Liver (tissue), 3 donors: Measurements from ENCODE around the gene ZNF267.

Experiments
- CTCF ChIP-seq: fragments of 150-350 bp; IDR thresholded peaks from 2 replicates; pipeline ENCODE4 v1.5.1; 2017; ENCODE audit warnings: improper control_type of control experiment, low read depth, low read length; ENCODE audit not compliant: missing input control
- EGR1 ChIP-seq, 2 donors: IDR thresholded peaks; 2 replicates each; pipeline ENCODE4 v1.6.1; 2016 to 2018; ENCODE audit warnings: antibody characterized with exemption in 2 of 2, low read depth in 2 of 2
- FOXA1 ChIP-seq: IDR thresholded peaks from 2 replicates; pipeline ENCODE4 v1.6.1; 2016; ENCODE audit warnings: antibody characterized with exemption
- GABPA ChIP-seq, 2 donors: IDR thresholded peaks in 1 of 2; conservative IDR thresholded peaks in 1 of 2; 2 replicates each; pipeline ENCODE4 v1.6.1; 2016; ENCODE audit warnings: antibody characterized with exemption in 2 of 2, mild to moderate bottlenecking in 1 of 2, moderate library complexity in 1 of 2
- HNF4A ChIP-seq, 2 donors: conservative IDR thresholded peaks; 2 replicates each; pipeline ENCODE4 v1.6.1; 2016; ENCODE audit warnings: antibody characterized with exemption in 2 of 2, mild to moderate bottlenecking in 2 of 2
- MAX ChIP-seq: IDR thresholded peaks from 2 replicates; pipeline ENCODE4 v1.6.1; 2016; ENCODE audit warnings: antibody characterized with exemption
- RAD21 ChIP-seq, 2 donors: IDR thresholded peaks; 2 replicates each; pipeline ENCODE4 v1.6.1; 2016; ENCODE audit warnings: antibody characterized with exemption in 2 of 2, mild to moderate bottlenecking in 2 of 2
- REST ChIP-seq: IDR thresholded peaks from 2 replicates; pipeline ENCODE4 v1.6.1; 2016; ENCODE audit warnings: antibody characterized with exemption, mild to moderate bottlenecking
- YY1 ChIP-seq: IDR thresholded peaks from 2 replicates; pipeline ENCODE4 v1.6.1; 2016; ENCODE audit warnings: antibody characterized with exemption, mild to moderate bottlenecking
- donor health status: healthy.
- donor health status: healthy.

- TF ChIP-seq REST (no peak), EGR1 (IDR thresholded peaks at IDR 0.05; ENCODE audit: low read depth in 2 of 2) (no peak), CTCF (no peak), YY1 (no peak), RAD21 (IDR thresholded peaks at IDR 0.05) (no peak), HNF4A (conservative IDR thresholded peaks at IDR 0.05) (no peak), GABPA (IDR thresholded peaks at IDR 0.05 in 1 of 2, conservative IDR thresholded peaks at IDR 0.05 in 1 of 2) (no peak), MAX (no peak), FOXA1 (no peak)
Measured at GRCh38 chr16:31913668-31914067, 40.1 kb downstream of the ZNF267 start.
